Calu3 (cell line): ENCODE measurements around the gene TRIML2. TPM values are rescaled to one million over a fixed set of nuclear protein-coding genes. Genes with fewer than 3 reads are reported as not detected.

Experiments used
- BruUV-seq: library from RNA; stranded (reverse); fragments of 400-500 nt; replicated peaks from 2 replicates; lab custom pipeline; 2021; lab: Mats Ljungman, UMichigan
- CTCF ChIA-PET: fragments of 300-600 bp; sonication (Branson Sonifier 250); formaldehyde crosslinking; loops from one replicate; lab custom pipeline; 2022; ENCODE audit warnings: antibody characterized with exemption; lab: Charles Lee
- DNase-seq: peaks from one replicate; pipeline ENCODE4 v3.0.0; 2022
- H3K27ac Mint-ChIP-seq: one replicate; pipeline ENCODE4 v1.8.0; 2022; ENCODE audit warnings: mixed read lengths; ENCODE audit not compliant: unreplicated experiment
- H3K27me3 Mint-ChIP-seq: one replicate; pipeline ENCODE4 v1.8.0; 2022; ENCODE audit warnings: mixed read lengths; ENCODE audit not compliant: unreplicated experiment
- H3K36me3 Mint-ChIP-seq: one replicate; pipeline ENCODE4 v1.8.0; 2022; ENCODE audit warnings: mild to moderate bottlenecking, moderate library complexity, mixed read lengths; ENCODE audit not compliant: insufficient read depth, unreplicated experiment
- H3K4me1 Mint-ChIP-seq: one replicate; pipeline ENCODE4 v1.8.0; 2022; ENCODE audit warnings: mild to moderate bottlenecking, low read depth, mixed read lengths; ENCODE audit not compliant: unreplicated experiment
- H3K4me3 Mint-ChIP-seq: one replicate; pipeline ENCODE4 v1.8.0; 2022; ENCODE audit warnings: mild to moderate bottlenecking, low read depth, moderate library complexity, mixed read lengths; ENCODE audit not compliant: unreplicated experiment
- H3K9me3 Mint-ChIP-seq: one replicate; pipeline ENCODE4 v1.8.0; 2022; ENCODE audit warnings: low read depth, mixed read lengths; ENCODE audit not compliant: unreplicated experiment
- CTCF ChIP-seq: fragments of 200-600 bp; IDR thresholded peaks from one replicate; pipeline ENCODE4 v1.8.0; 2022; ENCODE audit warnings: antibody characterized with exemption; ENCODE audit not compliant: unreplicated experiment
- intact Hi-C: fragments of 100-400 bp; cut with micrococcal nuclease; formaldehyde crosslinking; loops from one replicate; pipeline ENCODE4 v1.10.0; 2022; ENCODE audit not compliant: unreplicated experiment
- total RNA-seq: library from RNA; stranded (reverse); gene quantifications from 2 replicates; pipeline ENCODE4 v1.2.3, GENCODE V29; 2022

Gene TRIML2
- total RNA-seq, 1 experiment from 2014 or later: not detected

DNA sequence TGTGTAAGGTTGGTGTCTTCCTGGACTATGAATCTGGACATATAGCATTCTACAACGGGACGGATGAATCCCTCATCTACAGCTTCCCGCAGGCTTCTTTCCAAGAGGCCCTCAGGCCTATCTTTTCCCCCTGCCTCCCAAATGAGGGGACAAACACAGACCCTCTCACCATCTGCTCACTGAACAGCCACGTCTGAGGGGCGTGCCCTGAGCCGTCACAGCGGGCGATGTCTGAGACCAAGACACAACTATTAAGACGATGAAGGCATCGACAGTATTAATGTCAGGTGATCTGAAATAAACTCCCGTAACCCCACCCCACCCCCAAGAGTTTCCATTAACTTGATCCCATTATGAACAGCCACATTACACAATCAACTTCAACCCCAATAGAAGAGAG, 37.8 kb upstream of the TRIML2 start:
- Mint-ChIP-seq H3K27ac (no peak overlapping the region), H3K36me3 (no peaks in the 10 kb centered on the region), H3K4me3 (no peak overlapping the region), H3K27me3 (no peaks in the 10 kb centered on the region), H3K4me1 (no peaks in the 10 kb centered on the region), H3K9me3 (no peaks in the 10 kb centered on the region)
- CTCF ChIA-PET: no interaction called here
- BruUV-seq: no TSS peak
- no peak for TF ChIP-seq CTCF
- DNase-seq: no peak
- intact Hi-C loops: no loop called here

GRCh38 chr4:188146618-188147017, 37.2 kb upstream of the TRIML2 start:
- H3K9me3 Mint-ChIP-seq: no peaks in the 10 kb centered on the region
- no peaks in the 10 kb centered on the region for H3K4me1 Mint-ChIP-seq
- H3K27me3 Mint-ChIP-seq: no peaks in the 10 kb centered on the region
- TF ChIP-seq CTCF: no peak
- no TSS peak for BruUV-seq
- H3K36me3 Mint-ChIP-seq: no peaks in the 10 kb centered on the region
- no peak overlapping the region for H3K27ac Mint-ChIP-seq
- H3K4me3 Mint-ChIP-seq: no peak overlapping the region
- DNase-seq: no peak
- intact Hi-C loops: no loop called here
- CTCF ChIA-PET: interaction anchor here (0.5 kb wide), 1 partner anchor 16 kb away, joined by 3 read pairs; no protein-coding TSS in a partner anchor

GRCh38 chr4:188145601-188146000, 36.2 kb upstream of the TRIML2 start:
- CTCF ChIA-PET: no interaction called here
- intact Hi-C loops: no loop called here
- no peaks in the 10 kb centered on the region for H3K36me3 Mint-ChIP-seq
- H3K4me1 Mint-ChIP-seq: no peaks in the 10 kb centered on the region
- no peaks in the 10 kb centered on the region for H3K27me3 Mint-ChIP-seq
- H3K4me3 Mint-ChIP-seq: no peak overlapping the region
- BruUV-seq: no TSS peak
- no peak for TF ChIP-seq CTCF
- H3K9me3 Mint-ChIP-seq: no peaks in the 10 kb centered on the region
- H3K27ac Mint-ChIP-seq: no peak overlapping the region
- no peak for DNase-seq

DNA sequence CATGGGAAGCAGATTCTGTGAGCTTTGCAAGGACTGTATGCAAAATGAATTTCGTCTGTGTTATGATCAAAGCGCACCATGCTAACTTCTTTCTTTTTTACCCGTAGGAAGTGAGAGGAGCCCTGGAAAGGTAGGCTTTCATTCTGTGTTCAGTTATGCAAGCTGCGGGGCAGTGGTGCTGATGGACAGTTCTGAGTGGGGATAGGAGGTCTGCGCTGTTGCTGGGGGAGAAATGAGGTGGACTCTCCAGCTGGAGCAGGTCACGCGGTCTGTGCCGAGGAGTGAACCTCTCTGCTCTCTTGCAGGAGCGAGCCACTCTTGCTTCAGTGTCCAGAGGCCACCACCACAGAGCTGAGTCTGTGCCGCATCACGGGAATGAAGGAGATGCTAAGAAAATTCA, 34.3 kb upstream of the TRIML2 start:
- Mint-ChIP-seq H3K36me3 (no peaks in the 10 kb centered on the region), H3K27me3 (no peaks in the 10 kb centered on the region), H3K27ac (no peak overlapping the region), H3K4me1 (no peaks in the 10 kb centered on the region), H3K9me3 (no peaks in the 10 kb centered on the region), H3K4me3 (no peak overlapping the region)
- DNase-seq: no peak
- CTCF ChIA-PET: no interaction called here
- no peak for TF ChIP-seq CTCF
- no TSS peak for BruUV-seq
- intact Hi-C loops: no loop called here
